GM11168 (cell line): ENCODE data around the gene GJB3.
"Not testable (repeated sequence)": the region's sequence is repeated elsewhere in the genome, so short reads cannot be mapped to it uniquely, and the experiment has no call there.

ENCODE experiments used
- in situ Hi-C: fragments of 300-500 bp; cut with MboI; formaldehyde crosslinking; loops from one replicate; pipeline ENCODE4 v1.12.0; 2022; ENCODE audit warnings: low sequenced_read_pairs; ENCODE audit not compliant: unreplicated experiment

The GJB3 gene

GRCh38 chr1:34784751-34785221 lies 3.8 kb downstream of the GJB3 start:
- in situ Hi-C loops: no loop called here

GRCh38 chr1:34785231-34785874 lies 4.3 kb downstream of the GJB3 start:
- in situ Hi-C loops: no loop called here

GRCh38 chr1:34785875-34786470 lies 5.0 kb downstream of the GJB3 start:
- in situ Hi-C loops: no loop called here

GRCh38 chr1:34786521-34787325 lies 5.7 kb downstream of the GJB3 start:
- in situ Hi-C loops: no loop called here

GRCh38 chr1:34787461-34788420 lies 6.7 kb downstream of the GJB3 start:
- in situ Hi-C loops: no loop called here

- in situ Hi-C loops: loop anchor here (5.0 kb wide), 1 partner anchor 56 kb away; no protein-coding TSS in a partner anchor
Measured at GRCh38 chr1:34790985-34791384, 10.0 kb downstream of the GJB3 start.

GRCh38 chr1:34792424-34792823 lies 11.4 kb downstream of the GJB3 start:
- in situ Hi-C loops: loop anchor here (5.0 kb wide), 1 partner anchor 55 kb away; no protein-coding TSS in a partner anchor

GRCh38 chr1:34792868-34793727 lies 12.1 kb downstream of the GJB3 start, which contains the start of gene GJA4:
Gene GJA4 (plus strand): TSS chr1:34792999. CDS start chr1:34794214, 1,215 bp downstream.
- in situ Hi-C loops: loop anchor here (5.0 kb wide), 1 partner anchor 54 kb away; no protein-coding TSS in a partner anchor

- in situ Hi-C loops: loop anchor here (5.0 kb wide), 1 partner anchor 53 kb away; no protein-coding TSS in a partner anchor
Measured at GRCh38 chr1:34794001-34794789, 13.2 kb downstream of the GJB3 start.

GRCh38 chr1:34794790-34795180 lies 13.8 kb downstream of the GJB3 start:
- in situ Hi-C loops: loop anchor here (5.0 kb wide), 1 partner anchor 53 kb away; no protein-coding TSS in a partner anchor

- in situ Hi-C loops: no loop called here
Measured at GRCh38 chr1:34795916-34796315, 14.9 kb downstream of the GJB3 start.

GRCh38 chr1:34796990-34797389 lies 16.0 kb downstream of the GJB3 start:
- in situ Hi-C loops: no loop called here

- in situ Hi-C loops: no loop called here
Measured at GRCh38 chr1:34800214-34800613, 19.2 kb downstream of the GJB3 start.

GRCh38 chr1:34803770-34804169 lies 22.8 kb downstream of the GJB3 start:
- in situ Hi-C loops: no loop called here

- in situ Hi-C loops: no loop called here
Measured at GRCh38 chr1:34806396-34806795, 25.4 kb downstream of the GJB3 start.

GRCh38 chr1:34808051-34808810 lies 27.2 kb downstream of the GJB3 start:
- in situ Hi-C loops: no loop called here

- in situ Hi-C loops: not testable (repeated sequence)
Measured at GRCh38 chr1:34810781-34811180, 29.8 kb downstream of the GJB3 start.
